Spinal cord (tissue), 10 donors: ENCODE data around the gene RCAN2. TPM values are rescaled to one million over a fixed set of nuclear protein-coding genes. Genes with fewer than 3 reads are reported as not detected.
A peak's percentile ranks its signal among the peaks of the same experiment; 100 is the strongest.

Source experiments
- DNase-seq, 6 donors: peaks; one replicate each; pipeline versions ENCODE4 v3.0.0 to v3.0.0-alpha.2; 2013 to 2015; ENCODE audit warnings: low spot score in 6 of 6, low read depth in 4 of 6
- H3K27ac ChIP-seq: one replicate; pipeline ENCODE4 v1.5.1; 2013; ENCODE audit warnings: low read depth, low read length, control low read depth
- H3K27me3 ChIP-seq: one replicate; pipeline ENCODE4 v1.6.1; 2013; ENCODE audit warnings: low read length; ENCODE audit not compliant: control insufficient read depth, insufficient read depth
- H3K36me3 ChIP-seq: one replicate; pipeline ENCODE4 v1.6.1; 2013; ENCODE audit warnings: low read length; ENCODE audit not compliant: control insufficient read depth, insufficient read depth
- H3K4me1 ChIP-seq: one replicate; pipeline ENCODE4 v1.6.1; 2013; ENCODE audit warnings: low read length; ENCODE audit not compliant: control insufficient read depth, insufficient read depth
- H3K4me3 ChIP-seq: one replicate; pipeline ENCODE4 v1.5.1; 2013; ENCODE audit warnings: low read depth, low read length, control low read depth
- H3K9me3 ChIP-seq: one replicate; pipeline ENCODE4 v1.6.1; 2013; ENCODE audit warnings: low read length; ENCODE audit not compliant: control insufficient read depth, insufficient read depth
- WGBS: methylation state at CpG from one replicate; pipeline ENCODE4 v1.1.5; 2013; ENCODE audit warnings: missing lambda C conversion rate; ENCODE audit not compliant: insufficient coverage; 5-methylcytosine and 5-hydroxymethylcytosine counted together
- polyA plus RNA-seq, 2 donors: library from polyadenylated mRNA; unstranded; fragments of 120-200 nt; gene quantifications; one replicate each; pipeline ENCODE4 v1.2.1, GENCODE V29; 2013; ENCODE audit not compliant: insufficient read length in 2 of 2
- total RNA-seq, 2 donors: library from RNA; depleted of rRNA in 1 of 2; stranded (reverse); fragments of 120-200 nt in 1 of 2; fragments of >200 nt in 1 of 2; gene quantifications; one replicate each; pipeline versions ENCODE4 v1.2.3 to v1.2.4, GENCODE V29; 2013 to 2014
- donor health status: healthy.

Gene RCAN2
- total and polyA plus RNA-seq, 4 donors: 16.4 to 80.3 (median 60.3) TPM

- DNase-seq: peak in 2 of 6 donors; percentile 48 to 57
- WGBS: 60% methylated on average over 1 of the region's 4 CpGs
- no peak overlapping the region for H3K27ac ChIP-seq
These were observed 307.1 kb downstream of the RCAN2 start for GRCh38 chr6:46184114-46184513.

DNA sequence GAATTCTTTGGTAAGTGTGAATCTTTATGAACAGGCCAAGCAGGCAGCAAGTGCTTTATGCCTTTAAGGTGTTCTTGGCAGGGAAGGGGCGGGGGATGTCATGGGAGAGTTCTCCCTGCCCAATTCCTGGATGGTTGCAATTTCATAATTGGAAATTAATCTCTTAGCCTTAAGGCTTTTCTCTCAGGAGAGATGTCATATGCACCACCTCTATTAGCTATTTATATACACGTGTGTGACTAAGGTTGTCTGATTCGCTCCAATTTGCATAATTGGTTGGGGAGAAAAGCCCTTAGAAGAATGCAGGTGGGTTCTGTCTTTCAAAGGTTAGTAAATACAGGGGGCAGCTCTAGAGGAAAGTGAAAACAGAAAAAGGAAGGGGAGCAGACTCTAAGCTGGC is 315.3 kb downstream of the RCAN2 start:
- Histone ChIP-seq H3K27me3 (no peaks in the 10 kb centered on the region), H3K9me3 (no peaks in the 10 kb centered on the region), H3K36me3 (no peaks in the 10 kb centered on the region), H3K4me1 (peaks cover 4% of the 10 kb centered on the region), H3K27ac (no peak overlapping the region), H3K4me3 (no peak overlapping the region)
- no peak for DNase-seq
- no CpG with 5 or more reads among the region's 3 CpGs for WGBS

More at GRCh38 chr6:46184114-46184513, 307.1 kb downstream of the RCAN2 start:
- Histone ChIP-seq H3K36me3 (no peaks in the 10 kb centered on the region), H3K4me3 (no peak overlapping the region), H3K9me3 (no peaks in the 10 kb centered on the region), H3K27me3 (no peaks in the 10 kb centered on the region), H3K4me1 (no peaks in the 10 kb centered on the region)

DNA sequence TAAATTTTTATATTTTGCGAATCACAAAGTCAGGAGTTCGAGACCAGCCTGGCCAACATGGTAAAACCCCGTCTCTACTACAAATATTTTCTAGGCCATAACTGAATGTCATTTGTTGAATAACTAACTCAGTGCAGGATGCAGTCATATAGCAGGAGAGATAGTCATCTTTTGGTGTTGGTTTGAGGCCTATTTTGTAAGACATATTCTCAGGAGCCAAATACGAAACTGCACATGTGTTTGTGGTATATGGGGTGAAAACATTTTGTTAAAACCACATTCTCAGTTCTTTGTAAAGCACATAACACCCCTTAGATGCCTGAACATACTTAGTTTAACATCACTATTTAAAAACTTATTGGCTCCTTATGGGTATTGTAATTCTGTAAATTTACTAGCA is 315.8 kb downstream of the RCAN2 start:
- H3K27me3 ChIP-seq: no peaks in the 10 kb centered on the region
- no peak for DNase-seq
- WGBS: 80% methylated on average over 1 of the region's 4 CpGs

GRCh38 chr6:46174904-46175303 is 316.3 kb downstream of the RCAN2 start:
- no peaks in the 10 kb centered on the region for H3K27me3 ChIP-seq
- DNase-seq: no peak
- peaks cover 9% of the 10 kb centered on the region for H3K4me1 ChIP-seq
- H3K36me3 ChIP-seq: no peaks in the 10 kb centered on the region
- no peak overlapping the region for H3K4me3 ChIP-seq
- WGBS: 60% methylated on average over 1 of the region's 3 CpGs
- H3K27ac ChIP-seq: no peak overlapping the region
- no peaks in the 10 kb centered on the region for H3K9me3 ChIP-seq

More for the DNA sequence above, 315.8 kb downstream of the RCAN2 start:
- H3K4me3 ChIP-seq: no peak overlapping the region
- peaks cover 8% of the 10 kb centered on the region for H3K4me1 ChIP-seq
- no peak overlapping the region for H3K27ac ChIP-seq
- no peaks in the 10 kb centered on the region for H3K9me3 ChIP-seq
- H3K36me3 ChIP-seq: no peaks in the 10 kb centered on the region

- no peak for DNase-seq
- H3K27ac ChIP-seq: no peak overlapping the region
- 65% methylated on average over 2 of the region's 4 CpGs for WGBS
- H3K27me3 ChIP-seq: peaks cover 2% of the 10 kb centered on the region
- H3K9me3 ChIP-seq: no peaks in the 10 kb centered on the region
- no peak overlapping the region for H3K4me3 ChIP-seq
- H3K4me1 ChIP-seq: peaks cover 9% of the 10 kb centered on the region
- no peaks in the 10 kb centered on the region for H3K36me3 ChIP-seq
These were observed 319.1 kb downstream of the RCAN2 start for GRCh38 chr6:46172176-46172575.

Other genes starting within 250 kb of the RCAN2 start
- 10 to 100 TPM in 1 of 2 donors, 1 to 10 TPM in 1; 8.6 to 10.8 TPM for gene CYP39A1, start 161.4 kb upstream of the RCAN2 start, total RNA-seq
- gene CYP39A1, start 161.4 kb upstream of the RCAN2 start, polyA plus RNA-seq: 1 to 10 TPM; 2.2 to 2.4 TPM
- 10 to 100 TPM; 43.5 to 44.6 TPM for gene SLC25A27, start 161.5 kb upstream of the RCAN2 start, total RNA-seq
- gene SLC25A27, start 161.5 kb upstream of the RCAN2 start, polyA plus RNA-seq: 10 to 100 TPM; 65.1 to 69.5 TPM
- gene TDRD6, start 196.4 kb upstream of the RCAN2 start, total RNA-seq: 1 to 10 TPM in 1 of 2 donors, under 1 TPM in 1; 0.44 to 1.2 TPM
- gene TDRD6, start 196.4 kb upstream of the RCAN2 start, polyA plus RNA-seq: 1 to 10 TPM; 3.4 to 3.8 TPM
- 10 to 100 TPM in 1 of 2 donors, 1 to 10 TPM in 1; 5.4 to 10.9 TPM for gene PLA2G7, start 243.9 kb upstream of the RCAN2 start, total RNA-seq
- 1 to 10 TPM; 7.7 to 9.0 TPM for gene PLA2G7, start 243.9 kb upstream of the RCAN2 start, polyA plus RNA-seq